Activated CD4-positive, alpha-beta T cell treated with anti-CD3 and anti-CD28 coated beads, Interleukin-2, amount 50 U/mL, for 24 hours (primary cell): Measurements from ENCODE around the gene THRAP3.
"Not testable (repeated sequence)": the region's sequence is repeated elsewhere in the genome, so short reads cannot be mapped to it uniquely, and the experiment has no call there.

Experiments
- DNase-seq, 2 donors: peaks; one replicate each; pipeline ENCODE4 v3.0.0-alpha.2; 2020; ENCODE audit warnings: low read depth in 1 of 2, low spot score in 1 of 2

The THRAP3 gene

GRCh38 chr1:36247538-36247937, 23.3 kb downstream of the THRAP3 start:
- no peak for DNase-seq

GRCh38 chr1:36248250-36248894, 24.1 kb downstream of the THRAP3 start:
- DNase-seq: no peak

DNA sequence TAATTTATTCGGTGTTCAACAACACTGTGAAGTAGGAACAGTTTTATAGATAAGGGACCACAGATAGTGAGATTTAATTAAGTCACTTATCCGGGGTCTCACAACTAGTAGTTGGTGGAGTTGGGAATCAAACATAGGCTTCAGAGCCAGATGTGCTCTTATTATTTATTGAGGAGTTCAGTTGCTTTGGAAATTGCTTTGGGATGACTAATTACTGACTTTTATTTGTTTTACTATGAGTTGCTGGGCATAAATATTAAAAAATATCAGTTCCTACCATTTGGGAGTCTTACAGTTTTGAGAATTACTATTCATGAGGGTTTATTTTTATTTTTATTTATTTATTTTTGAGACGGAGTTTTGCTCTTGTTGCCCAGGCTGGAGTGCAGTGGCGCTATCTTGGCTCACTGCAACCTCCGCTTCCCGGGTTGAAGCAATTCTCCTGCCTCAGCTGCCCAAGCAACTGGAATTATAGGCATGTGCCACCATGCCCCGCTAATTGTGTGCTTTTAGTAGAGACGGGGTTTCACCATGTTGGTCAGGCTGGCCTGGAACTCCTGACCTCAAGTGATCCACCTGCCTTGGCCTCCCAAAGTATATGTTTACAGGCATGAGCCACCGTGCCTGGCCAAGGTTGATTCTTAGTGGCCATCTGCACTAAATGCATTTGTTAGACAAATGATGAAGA, 27.7 kb downstream of the THRAP3 start:
- DNase-seq: no peak

GRCh38 chr1:36252482-36252824, 28.2 kb downstream of the THRAP3 start:
- DNase-seq: not testable (repeated sequence)

GRCh38 chr1:36253161-36253862, 29.1 kb downstream of the THRAP3 start:
- no peak for DNase-seq

DNA sequence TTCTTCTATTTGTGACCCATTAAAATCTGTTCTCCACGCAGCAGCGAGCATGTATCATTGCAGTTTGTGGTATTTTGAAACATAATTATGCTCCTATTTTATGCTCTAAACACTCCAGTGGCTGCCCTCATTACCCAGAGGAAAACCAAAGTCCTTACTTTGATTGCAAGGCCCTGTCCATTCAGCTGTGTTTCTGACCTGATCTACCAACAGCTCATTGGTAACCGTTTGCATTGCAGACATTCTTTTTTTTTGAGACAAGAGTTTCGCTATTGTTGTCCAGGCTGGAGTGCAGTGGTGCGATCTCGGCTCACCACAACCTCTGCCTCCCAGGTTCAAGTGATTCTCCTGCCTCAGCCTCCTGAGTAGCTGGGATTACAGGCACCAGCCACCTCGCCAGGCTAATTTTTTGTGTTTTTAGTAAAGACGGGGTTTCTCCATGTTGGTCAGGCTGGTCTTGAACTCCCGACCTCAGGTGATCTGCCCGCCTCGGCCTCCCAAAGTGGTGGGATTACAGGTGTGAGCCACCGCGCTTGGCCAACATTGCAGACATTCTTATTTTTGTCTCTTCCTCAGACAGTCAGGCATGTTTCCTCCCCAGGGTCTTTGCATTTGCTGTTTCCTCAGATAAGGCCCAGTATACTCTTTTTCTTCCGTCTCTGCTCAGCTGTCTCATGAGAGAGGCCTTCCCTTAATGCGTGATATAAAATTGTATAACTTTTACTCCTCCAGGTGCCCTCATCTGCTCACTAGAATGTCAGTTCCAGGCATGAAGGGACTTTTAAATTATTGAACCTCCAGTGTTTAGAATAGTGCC, 32.5 kb downstream of the THRAP3 start:
- DNase-seq: no peak

GRCh38 chr1:36257375-36257767, 33.1 kb downstream of the THRAP3 start:
- DNase-seq: no peak

DNA sequence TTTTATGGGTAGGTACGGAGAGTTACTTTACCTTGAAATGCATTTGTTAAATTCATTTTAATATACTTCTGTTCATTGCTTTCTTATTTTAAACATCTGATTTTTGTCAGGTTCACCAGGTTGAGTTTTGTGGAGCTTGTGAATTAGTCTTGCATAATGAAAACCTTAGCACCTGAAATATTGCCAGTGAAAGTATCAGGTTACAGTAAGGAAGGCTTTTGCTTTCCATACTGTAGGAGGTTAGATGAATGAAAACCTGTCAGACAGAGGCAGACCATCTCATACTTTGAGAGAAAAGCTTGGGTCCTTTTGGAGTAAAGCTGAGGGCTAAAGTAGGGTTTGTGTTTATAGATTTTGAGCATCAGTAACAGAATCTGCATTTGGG, 34.7 kb downstream of the THRAP3 start:
- no peak for DNase-seq

- no peak for DNase-seq
Observed at GRCh38 chr1:36268981-36269380, 44.7 kb downstream of the THRAP3 start.

- no peak for DNase-seq
Observed at GRCh38 chr1:36269408-36269838, 45.2 kb downstream of the THRAP3 start.

GRCh38 chr1:36273024-36273423, 48.8 kb downstream of the THRAP3 start:
- DNase-seq: no peak

- no peak for DNase-seq
Observed at GRCh38 chr1:36274201-36274600, 50.0 kb downstream of the THRAP3 start.

DNA sequence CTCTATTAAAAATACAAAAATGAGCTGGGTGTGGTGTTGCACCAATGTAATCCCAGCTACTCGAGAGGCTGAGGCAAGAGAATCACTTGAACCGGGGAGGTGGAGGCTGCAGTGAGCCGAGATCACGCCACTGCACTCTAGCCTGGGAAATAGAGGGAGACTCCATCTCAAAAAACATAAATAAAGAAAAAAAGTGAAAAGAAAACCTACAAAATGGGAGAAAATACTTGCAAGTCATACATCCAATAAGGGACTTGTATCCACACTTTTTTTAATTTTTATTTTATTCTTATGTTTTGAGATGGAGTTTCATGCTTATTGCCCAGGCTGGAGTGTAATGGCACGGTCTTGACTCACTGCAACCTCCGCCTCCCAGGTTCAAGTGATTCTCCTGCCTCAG, 52.4 kb downstream of the THRAP3 start:
- no peak for DNase-seq

DNA sequence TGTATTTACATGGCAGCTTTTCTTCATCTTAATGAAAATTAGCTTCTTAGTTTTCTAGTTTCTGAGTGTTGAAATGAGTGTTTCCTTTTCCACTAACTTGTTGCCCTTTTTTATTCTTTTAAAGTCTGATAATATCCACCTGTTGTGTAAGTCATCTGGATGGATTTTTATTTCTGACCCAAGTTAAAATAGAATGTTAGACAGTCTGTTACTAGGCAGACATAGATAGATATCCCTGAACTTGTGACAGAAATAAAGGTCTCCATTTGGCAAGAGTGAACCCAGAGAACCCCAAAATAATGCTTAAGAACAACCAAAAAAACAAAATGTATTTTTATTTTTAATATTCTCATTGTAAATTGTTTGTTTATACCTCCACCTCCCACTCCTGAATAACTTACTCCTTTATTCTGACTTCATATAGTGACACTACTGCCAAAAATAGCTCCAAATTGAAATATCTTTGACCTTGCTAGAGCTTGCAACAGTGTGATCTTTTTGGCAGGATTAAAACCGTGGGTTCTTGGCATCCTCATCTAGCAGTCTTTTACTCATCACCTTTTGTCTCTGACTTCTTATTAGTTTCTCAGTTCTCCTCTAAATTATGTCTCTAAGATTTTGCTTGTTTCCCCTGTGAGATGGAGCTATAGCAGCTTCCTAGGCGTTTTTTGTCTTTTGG, 55.0 kb downstream of the THRAP3 start:
- DNase-seq: no peak

DNA sequence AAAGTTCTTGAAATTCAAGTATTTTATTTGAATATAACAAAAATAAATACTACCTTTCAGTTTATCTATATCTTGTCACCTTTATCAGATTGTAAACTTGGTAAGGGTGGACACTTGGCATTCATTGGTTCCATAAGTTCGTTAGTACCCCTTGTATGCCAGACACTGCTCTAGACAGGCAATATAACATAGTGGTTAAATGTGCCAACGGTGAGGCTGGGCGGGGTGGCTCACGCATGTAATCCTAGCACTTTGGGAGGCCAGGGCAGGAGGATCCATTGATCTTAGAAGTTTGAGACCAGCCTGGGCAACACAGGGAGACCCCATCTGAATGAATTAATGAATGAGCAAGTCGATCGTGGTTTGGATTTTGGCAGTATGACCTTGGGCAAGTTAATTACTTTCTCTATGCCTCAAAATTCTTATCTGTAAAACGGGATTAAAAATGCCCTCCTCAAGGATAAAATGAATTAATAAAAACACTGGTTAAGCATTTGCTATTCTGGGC, 55.6 kb downstream of the THRAP3 start:
- no peak for DNase-seq

GRCh38 chr1:36284061-36284460, 59.8 kb downstream of the THRAP3 start:
- no peak for DNase-seq

GRCh38 chr1:36284517-36284916, 60.3 kb downstream of the THRAP3 start:
- no peak for DNase-seq

- peak in 1 of 2 donors; percentile 61 for DNase-seq
Observed at GRCh38 chr1:36285443-36286101, 61.3 kb downstream of the THRAP3 start.

DNA sequence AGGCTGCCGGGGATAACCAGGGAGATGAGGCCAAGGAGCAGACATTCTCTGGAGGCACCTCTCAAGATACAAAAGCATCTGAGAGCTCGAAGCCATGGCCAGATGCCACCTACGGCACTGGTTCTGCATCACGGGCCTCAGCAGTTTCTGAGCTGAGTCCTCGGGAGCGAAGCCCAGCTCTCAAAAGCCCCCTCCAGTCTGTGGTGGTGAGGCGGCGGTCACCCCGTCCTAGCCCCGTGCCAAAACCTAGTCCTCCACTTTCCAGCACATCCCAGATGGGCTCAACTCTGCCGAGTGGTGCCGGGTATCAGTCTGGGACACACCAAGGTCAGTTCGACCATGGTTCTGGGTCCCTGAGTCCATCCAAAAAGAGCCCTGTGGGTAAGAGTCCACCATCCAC, 62.6 kb downstream of the THRAP3 start:
- no peak for DNase-seq

DNA sequence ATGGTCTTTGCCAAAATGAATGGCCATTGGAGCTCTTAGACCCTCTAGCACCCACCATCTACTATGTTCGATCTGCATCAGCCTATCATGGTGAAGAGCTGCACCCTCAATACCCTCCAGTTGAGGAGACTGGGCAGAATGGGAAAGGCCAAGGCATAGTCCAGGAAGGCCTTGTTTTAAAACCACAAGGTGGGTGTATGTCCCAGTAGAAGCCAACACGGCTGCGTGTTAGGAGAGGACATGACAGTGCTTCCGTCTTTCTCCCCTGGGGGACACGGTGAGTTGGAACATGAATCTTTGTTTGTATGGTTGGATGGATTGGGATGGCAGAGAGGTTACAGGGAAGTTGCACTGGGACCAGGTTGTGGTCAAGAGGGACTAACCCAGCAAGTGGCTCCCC, 63.4 kb downstream of the THRAP3 start:
- DNase-seq: no peak
